ENCODE data around the gene RGS5. TPM values are rescaled to one million over a fixed set of nuclear protein-coding genes. Genes with fewer than 3 reads are reported as not detected.

Gene RGS5
- total RNA-seq, 1 experiment from 2014 or later, result 4.6 TPM

DNA sequence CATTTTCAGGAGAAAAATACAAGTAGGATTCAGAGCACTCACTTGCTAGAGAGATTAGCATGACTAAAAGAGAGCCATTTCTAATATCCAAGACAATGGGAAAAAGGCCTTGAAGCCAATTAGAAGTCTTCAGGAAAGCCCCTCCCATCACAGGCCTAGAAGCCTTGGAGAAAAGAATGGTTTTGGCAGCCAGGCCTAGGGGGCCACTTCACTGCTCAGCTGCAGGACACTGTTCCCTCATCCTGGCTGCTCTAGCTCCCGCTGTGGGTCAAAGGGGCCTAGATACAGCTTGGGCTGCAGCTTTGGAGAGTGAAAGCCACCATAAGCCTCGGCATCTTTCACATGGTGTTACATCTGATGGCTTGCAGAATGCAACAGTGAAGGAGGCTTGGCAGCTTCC, 70.7 kb downstream of the RGS5 start:
- no peaks in the 10 kb centered on the region for H4K20me1 ChIP-seq (ENCODE audit: insufficient read depth)
- H3K27me3 ChIP-seq (ENCODE audit: insufficient read depth, low read length), result no peaks in the 10 kb centered on the region
- ATAC-seq (no peak), DNase-seq (ENCODE audit: low read depth, low spot score) (no peak)
- no TSS peak for BruUV-seq (replicated peaks)
- ChIA-PET RAD21 (ENCODE audit: low non-redundant PET in 1 of 2, low total read pairs in 2 of 2, uncharacterized antibody in 2 of 2, unreplicated experiment in 2 of 2) (no interaction called here), CTCF (no interaction called here), POLR2A (no interaction called here)
- no peak overlapping the region for H3K4me3 ChIP-seq (replicated peaks in 1 of 2; ENCODE audit: low read depth in 1 of 2, low read length in 2 of 2)
- H3K4me2 ChIP-seq (ENCODE audit: low read length), result no peak overlapping the region
- H3K9me3 ChIP-seq (ENCODE audit: control insufficient read depth in 1 of 2, insufficient read depth in 1 of 2, low read depth in 1 of 2, low read length in 2 of 2), result no peaks in the 10 kb centered on the region
- no peak overlapping the region for H2AFZ ChIP-seq (ENCODE audit: low read depth, low read length, poor library complexity, severe bottlenecking)
- no peaks in the 10 kb centered on the region for H3K79me2 ChIP-seq (ENCODE audit: insufficient read depth, low read length)
- TF ChIP-seq ELF1 (IDR thresholded peaks at IDR 0.05; ENCODE audit: borderline replicate concordance, low read depth), result no peak
- TF ChIP-seq ZFX (IDR thresholded peaks at IDR 0.05), result no peak
- TF ChIP-seq, protein P1, sequence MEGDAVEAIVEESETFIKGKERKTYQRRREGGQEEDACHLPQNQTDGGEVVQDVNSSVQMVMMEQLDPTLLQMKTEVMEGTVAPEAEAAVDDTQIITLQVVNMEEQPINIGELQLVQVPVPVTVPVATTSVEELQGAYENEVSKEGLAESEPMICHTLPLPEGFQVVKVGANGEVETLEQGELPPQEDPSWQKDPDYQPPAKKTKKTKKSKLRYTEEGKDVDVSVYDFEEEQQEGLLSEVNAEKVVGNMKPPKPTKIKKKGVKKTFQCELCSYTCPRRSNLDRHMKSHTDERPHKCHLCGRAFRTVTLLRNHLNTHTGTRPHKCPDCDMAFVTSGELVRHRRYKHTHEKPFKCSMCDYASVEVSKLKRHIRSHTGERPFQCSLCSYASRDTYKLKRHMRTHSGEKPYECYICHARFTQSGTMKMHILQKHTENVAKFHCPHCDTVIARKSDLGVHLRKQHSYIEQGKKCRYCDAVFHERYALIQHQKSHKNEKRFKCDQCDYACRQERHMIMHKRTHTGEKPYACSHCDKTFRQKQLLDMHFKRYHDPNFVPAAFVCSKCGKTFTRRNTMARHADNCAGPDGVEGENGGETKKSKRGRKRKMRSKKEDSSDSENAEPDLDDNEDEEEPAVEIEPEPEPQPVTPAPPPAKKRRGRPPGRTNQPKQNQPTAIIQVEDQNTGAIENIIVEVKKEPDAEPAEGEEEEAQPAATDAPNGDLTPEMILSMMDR (IDR thresholded peaks at IDR 0.05 in 2 of 3, conservative IDR thresholded peaks at IDR 0.05 in 1 of 3; ENCODE audit: borderline replicate concordance in 1 of 3, insufficient read depth in 1 of 3, low read depth in 2 of 3, low read length in 2 of 3), result no peak
- no peak for TF ChIP-seq TCF7L2 (IDR thresholded peaks at IDR 0.05; ENCODE audit: borderline replicate concordance, extremely low read depth, insufficient read depth, insufficient read length)
- no peak for TF ChIP-seq POLR2A (IDR thresholded peaks at IDR 0.05; ENCODE audit: borderline replicate concordance, extremely low read depth, insufficient read depth, insufficient read length)
- TF ChIP-seq, protein P2, sequence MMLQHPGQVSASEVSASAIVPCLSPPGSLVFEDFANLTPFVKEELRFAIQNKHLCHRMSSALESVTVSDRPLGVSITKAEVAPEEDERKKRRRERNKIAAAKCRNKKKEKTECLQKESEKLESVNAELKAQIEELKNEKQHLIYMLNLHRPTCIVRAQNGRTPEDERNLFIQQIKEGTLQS (IDR thresholded peaks at IDR 0.05), result no peak
- no peak for TF ChIP-seq EZH2phosphoT487 (IDR thresholded peaks at IDR 0.05; ENCODE audit: borderline replicate concordance)
- TF ChIP-seq MAX (IDR thresholded peaks at IDR 0.05), result no peak
- no peak overlapping the region for H3K27ac ChIP-seq (ENCODE audit: low read depth, low read length)
- intact Hi-C loops (cut with micrococcal nuclease), result no loop called here
- no peaks in the 10 kb centered on the region for H3K4me1 ChIP-seq (ENCODE audit: control insufficient read depth in 1 of 2, insufficient read depth in 2 of 2, low read length in 2 of 2)
- no peaks in the 10 kb centered on the region for H3K36me3 ChIP-seq (ENCODE audit: control insufficient read depth in 1 of 2, insufficient read depth in 2 of 2, low read length in 2 of 2)
- no peaks in the 10 kb centered on the region for H3K9me2 ChIP-seq (ENCODE audit: insufficient read depth)
- no peak overlapping the region for H3K9ac ChIP-seq (ENCODE audit: low read length)

Measured in HCT116 (cell line).